CMK (cell line): ENCODE results near the gene LYRM1.
"Not testable (repeated sequence)": the region's sequence is repeated elsewhere in the genome, so short reads cannot be mapped to it uniquely, and the experiment has no call there.

Source experiments
- DNase-seq: peaks from one replicate; pipeline ENCODE4 v3.0.0-alpha.2; 2010; ENCODE audit warnings: low read depth

Gene LYRM1

GRCh38 chr16:20900299-20901067, at the start of gene LYRM1, which contains the start of gene DCUN1D3:
Gene LYRM1, plus strand, starts transcription at chr16:20900771. Its CDS starts 14,785 bp downstream, at chr16:20915556.
Gene DCUN1D3, minus strand, starts transcription at chr16:20900358. Its CDS starts 37,820 bp downstream, at chr16:20862538.
- DNase-seq = peak; percentile 96

DNA sequence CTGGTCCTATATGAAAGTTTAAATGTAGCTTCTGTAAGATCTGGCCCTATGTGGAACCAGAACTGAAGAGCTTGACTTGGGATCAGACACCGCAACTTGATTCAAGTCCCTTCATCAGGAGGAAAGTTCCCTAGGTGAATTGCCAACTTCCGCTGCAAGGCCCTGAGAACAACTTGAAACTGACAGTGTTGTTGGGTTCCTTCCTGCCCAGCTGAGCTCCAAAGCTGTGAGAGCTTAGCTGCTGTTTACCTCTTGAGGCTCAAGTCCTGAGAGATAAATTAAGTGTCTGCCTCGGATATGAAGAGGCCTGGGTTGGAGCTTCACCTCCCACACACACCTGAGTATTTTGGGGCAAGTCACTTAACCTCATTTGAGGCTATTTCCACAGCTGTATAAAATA, 49.6 kb upstream of the LYRM1 start:
- DNase-seq = no peak

GRCh38 chr16:20851601-20852000, 49.0 kb upstream of the LYRM1 start:
- no peak for DNase-seq

GRCh38 chr16:20853143-20853542, 47.4 kb upstream of the LYRM1 start:
- DNase-seq = no peak

DNA sequence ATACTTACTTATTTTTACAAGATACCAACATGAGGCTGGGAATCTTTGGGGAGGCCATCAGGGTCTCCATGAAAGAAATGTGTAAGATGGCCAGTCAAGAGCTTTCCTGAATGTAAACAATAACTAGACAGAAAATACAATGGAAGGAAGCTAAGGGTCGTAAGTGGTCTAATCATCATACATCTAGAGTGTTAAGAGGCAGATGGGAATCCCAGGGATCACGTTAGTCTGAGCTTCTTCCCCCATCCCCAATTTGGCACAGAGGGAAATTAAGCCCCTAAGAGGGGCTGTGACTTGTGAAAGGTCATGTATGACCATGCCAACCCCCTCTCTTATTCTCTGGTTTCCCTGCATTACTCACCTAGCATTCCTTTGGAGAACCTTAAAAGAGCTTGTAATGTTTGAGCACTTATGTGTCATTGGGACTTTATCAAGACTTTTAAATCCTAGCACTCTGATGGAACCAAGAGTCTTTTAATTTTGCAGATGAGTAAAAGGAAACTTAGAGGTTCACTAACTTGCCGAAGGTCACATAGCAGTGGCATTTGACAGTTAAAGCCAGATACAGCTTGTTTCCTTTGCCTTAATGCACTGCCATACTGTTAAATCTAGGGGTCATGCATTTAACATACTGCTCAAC, 46.5 kb upstream of the LYRM1 start:
- no peak for DNase-seq

DNA sequence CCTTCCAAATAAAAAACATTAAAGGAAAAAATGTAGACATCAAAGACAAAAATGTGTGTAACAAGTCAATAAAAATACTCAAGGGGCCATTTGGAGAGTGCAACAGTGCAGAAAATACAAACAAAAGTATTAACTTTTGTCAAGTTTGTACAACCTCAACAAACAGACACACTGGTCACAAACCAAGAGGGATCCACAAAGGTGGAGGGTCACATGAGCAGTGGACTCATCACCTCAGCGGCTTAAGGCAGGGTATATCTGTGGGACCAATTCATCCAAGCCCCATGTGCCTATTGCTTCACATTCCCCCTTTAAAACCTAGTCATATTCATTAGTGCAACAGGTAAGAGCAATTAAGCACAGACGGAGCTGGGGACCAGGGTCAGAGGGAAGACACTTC, 45.6 kb upstream of the LYRM1 start:
- DNase-seq = no peak

- no peak for DNase-seq
Observed at GRCh38 chr16:20857281-20857680, 43.3 kb upstream of the LYRM1 start.

DNA sequence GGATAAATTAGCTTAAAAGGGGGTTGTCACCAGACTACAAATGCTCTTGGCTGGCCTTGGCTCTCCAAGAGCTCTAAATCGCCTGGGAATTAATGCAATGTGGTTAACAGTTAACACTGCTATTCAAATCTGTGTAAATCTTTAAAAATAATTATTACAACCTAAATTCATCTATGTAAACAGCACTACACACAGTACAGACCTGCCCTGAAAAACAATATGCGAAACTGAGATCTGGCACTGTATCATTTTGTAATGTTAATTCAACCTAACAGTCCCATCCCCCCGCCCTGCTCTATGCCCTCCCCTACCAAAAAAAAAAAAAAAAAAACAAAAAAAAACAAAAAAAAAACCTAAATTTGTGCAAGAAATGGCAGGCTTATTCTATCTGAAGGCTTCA, 41.3 kb upstream of the LYRM1 start:
- no peak for DNase-seq

- no peak for DNase-seq
Observed at GRCh38 chr16:20859699-20860098, 40.9 kb upstream of the LYRM1 start.

DNA sequence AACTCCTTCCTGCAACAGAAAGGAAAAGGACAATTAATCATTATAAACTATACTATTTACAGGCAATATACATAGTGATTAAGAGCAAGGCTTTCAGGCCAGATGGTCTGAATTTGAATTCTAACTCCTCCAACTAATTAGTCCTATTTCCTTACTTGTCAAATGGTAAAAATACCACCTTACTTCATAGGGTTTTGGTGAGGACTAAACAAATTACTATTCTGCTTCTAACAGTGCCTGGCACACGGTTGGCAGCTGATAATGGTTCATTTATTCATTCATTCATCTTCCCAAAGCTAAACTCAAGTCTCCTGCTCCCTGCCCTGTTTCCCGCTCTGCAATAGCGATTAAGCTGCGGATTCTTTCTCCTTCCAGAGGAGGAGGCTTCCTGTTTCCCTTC, 40.2 kb upstream of the LYRM1 start:
- no peak for DNase-seq

DNA sequence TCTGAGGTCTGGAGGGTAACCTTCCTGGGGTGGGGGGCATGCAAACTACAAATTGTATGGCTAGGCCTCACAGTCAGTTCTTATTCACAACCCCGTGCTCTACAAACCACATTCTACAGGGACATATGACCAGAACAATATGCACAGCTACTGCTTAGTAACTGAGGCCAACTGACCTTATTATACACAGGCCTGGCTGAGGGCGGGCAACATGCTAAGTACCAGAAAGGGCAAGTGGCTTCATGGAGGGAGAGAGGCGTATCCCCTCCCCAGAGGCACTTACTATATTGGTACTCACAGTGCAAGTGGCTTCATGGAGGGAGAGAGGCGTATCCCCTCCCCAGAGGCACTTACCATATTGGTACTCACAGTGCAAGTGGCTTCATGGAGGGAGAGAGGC, 39.6 kb upstream of the LYRM1 start:
- not testable (repeated sequence) for DNase-seq

- DNase-seq = no peak
Observed at GRCh38 chr16:20862162-20862960, 38.2 kb upstream of the LYRM1 start.

DNA sequence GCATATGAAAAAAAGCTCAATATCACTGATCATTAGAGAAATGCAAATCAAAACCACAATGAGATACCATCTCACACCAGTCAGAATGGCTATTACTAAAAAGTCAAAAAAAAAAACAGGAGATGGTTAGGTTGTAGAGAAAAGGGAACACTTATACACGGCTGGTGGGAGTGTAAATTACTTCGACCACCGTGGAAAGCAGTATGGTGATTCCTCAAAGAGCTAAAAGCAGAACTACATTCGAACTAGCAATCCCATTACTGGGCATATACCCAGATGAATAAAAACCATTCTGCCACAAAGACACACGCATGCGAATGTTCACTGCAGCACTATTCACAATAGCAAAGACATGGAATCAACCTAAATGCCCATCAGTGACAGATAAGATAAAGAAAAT, 36.2 kb upstream of the LYRM1 start:
- not testable (repeated sequence) for DNase-seq

GRCh38 chr16:20865420-20866131, 35.0 kb upstream of the LYRM1 start:
- DNase-seq = no peak

DNA sequence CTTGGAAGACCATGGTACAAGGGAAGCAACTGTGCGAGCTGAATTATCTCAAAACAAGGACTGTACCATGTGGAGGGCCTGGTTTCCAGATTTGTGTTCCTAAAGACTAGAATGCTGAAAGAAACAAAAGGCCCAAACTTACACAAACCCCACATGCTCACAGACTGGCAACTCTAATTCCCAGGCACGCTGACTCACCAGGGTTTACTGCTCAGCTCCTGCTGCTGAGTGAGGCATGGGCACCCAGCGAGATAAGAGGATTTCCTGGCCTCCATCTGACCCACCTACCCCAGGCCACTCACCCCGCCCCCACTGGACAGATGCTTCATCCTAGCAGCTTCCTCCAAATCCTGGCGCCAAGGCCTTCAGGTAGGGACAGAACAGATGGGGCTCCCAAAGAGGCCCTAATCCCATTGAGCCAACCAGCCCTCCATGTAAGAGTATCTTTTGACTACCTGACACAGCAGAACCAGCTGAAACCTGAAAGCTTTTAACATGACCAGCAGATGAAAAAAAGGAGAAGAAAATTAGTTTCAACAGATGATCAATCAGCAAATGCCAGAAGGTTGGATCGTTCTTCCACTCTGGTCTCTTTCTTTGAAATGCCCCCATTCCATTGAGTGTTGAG, 34.3 kb upstream of the LYRM1 start:
- no peak for DNase-seq

DNA sequence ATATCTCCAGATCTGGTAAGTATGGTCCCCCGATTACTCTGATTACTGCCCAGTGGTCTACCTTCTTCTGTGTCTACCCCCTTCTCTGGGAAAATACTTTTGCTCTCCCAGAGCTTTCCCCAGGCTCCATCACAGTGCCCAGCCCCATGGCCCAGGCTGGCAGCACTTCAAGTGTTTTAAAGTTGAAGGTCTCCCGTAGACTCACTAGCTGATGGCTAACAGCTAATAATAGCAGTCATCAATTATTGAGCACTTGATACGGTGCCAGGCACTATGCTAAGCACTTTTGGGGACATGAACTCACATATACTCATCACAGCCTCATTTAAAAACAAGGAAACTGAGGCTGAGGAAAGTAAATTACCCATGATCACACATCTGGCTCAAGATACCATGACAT, 33.8 kb upstream of the LYRM1 start:
- DNase-seq = no peak

GRCh38 chr16:20867585-20867984, 33.0 kb upstream of the LYRM1 start:
- DNase-seq = no peak

GRCh38 chr16:20868890-20869289, 31.7 kb upstream of the LYRM1 start:
- no peak for DNase-seq

GRCh38 chr16:20870122-20870820, 30.3 kb upstream of the LYRM1 start:
- no peak for DNase-seq

GRCh38 chr16:20871258-20871657, 29.3 kb upstream of the LYRM1 start:
- no peak for DNase-seq
